Measurements from ENCODE around the gene STK36. TPM values are rescaled to one million over a fixed set of nuclear protein-coding genes. Genes with fewer than 3 reads are reported as not detected.

The STK36 gene
- total RNA-seq, 1 experiment from 2014 or later: 38.7 TPM

DNA sequence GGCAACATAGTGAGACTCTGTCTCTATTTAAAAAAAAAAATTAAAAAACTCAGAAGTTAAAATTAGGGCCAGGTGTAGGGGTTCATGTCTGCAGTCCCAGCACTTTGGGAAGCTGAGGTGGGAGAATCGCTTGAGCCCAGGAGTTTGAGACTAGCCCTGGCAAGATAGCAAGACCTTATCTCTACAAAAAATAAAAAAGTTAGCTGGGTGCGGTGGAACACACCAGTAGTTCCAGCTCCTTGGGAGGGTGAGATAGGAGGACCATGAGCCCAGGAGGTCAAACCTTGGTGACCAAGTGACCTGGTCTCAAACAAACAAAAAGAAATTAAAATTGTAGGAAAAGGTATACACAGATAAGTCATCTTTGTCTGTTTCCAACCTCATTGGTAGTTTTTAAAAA is 50.0 kb downstream of the STK36 start:
- peaks cover 14% of the 10 kb centered on the region; the same call in 1 of the 2 replicates for H3K4me1 ChIP-seq (ENCODE audit: insufficient read depth, low read length)
- H3T11ph ChIP-seq (ENCODE audit: low read length): no peak overlapping the region
- TF ChIP-seq, protein P1, sequence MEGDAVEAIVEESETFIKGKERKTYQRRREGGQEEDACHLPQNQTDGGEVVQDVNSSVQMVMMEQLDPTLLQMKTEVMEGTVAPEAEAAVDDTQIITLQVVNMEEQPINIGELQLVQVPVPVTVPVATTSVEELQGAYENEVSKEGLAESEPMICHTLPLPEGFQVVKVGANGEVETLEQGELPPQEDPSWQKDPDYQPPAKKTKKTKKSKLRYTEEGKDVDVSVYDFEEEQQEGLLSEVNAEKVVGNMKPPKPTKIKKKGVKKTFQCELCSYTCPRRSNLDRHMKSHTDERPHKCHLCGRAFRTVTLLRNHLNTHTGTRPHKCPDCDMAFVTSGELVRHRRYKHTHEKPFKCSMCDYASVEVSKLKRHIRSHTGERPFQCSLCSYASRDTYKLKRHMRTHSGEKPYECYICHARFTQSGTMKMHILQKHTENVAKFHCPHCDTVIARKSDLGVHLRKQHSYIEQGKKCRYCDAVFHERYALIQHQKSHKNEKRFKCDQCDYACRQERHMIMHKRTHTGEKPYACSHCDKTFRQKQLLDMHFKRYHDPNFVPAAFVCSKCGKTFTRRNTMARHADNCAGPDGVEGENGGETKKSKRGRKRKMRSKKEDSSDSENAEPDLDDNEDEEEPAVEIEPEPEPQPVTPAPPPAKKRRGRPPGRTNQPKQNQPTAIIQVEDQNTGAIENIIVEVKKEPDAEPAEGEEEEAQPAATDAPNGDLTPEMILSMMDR (conservative IDR thresholded peaks at IDR 0.05): no peak
- no peak overlapping the region for H4K8ac ChIP-seq (replicated peaks; ENCODE audit: insufficient read length, low read depth, low read length)
- H3K4ac ChIP-seq (ENCODE audit: low read depth, low read length): no peak overlapping the region
- Mint-ChIP-seq H3K9me3 (peaks cover 19 to 20% of the 10 kb centered on the region in 2 experiments), H3K27me3 (ENCODE audit: low read depth) (no peaks in the 10 kb centered on the region), H3K4me3 (no peak overlapping the region), H3K36me3 (ENCODE audit: insufficient read depth in 1 of 3, low read depth in 3 of 3) (peaks cover 26 to 35% (median 29%) of the 10 kb centered on the region in 3 experiments), H3K27ac (no peak overlapping the region), H3K4me1 (peaks cover 31 to 34% of the 10 kb centered on the region in 2 experiments)
- no peak overlapping the region for H2BK12ac ChIP-seq (ENCODE audit: insufficient read length, low read depth, low read length)
- H3K14ac ChIP-seq (ENCODE audit: insufficient read depth, low read length): no peak overlapping the region
- H2AFZ ChIP-seq (ENCODE audit: low read length): no peak overlapping the region
- H4K5ac ChIP-seq (ENCODE audit: insufficient read length, low read depth, low read length): no peak overlapping the region
- peaks cover 13% of the 10 kb centered on the region; the same call in 1 of the 2 replicates for H3K79me2 ChIP-seq (ENCODE audit: insufficient read depth, low read length)
- no CpG with 5 or more reads among the region's 2 CpGs for WGBS (ENCODE audit: extremely low coverage, insufficient read length, low lambda C conversion rate)
- H3K18ac ChIP-seq (ENCODE audit: insufficient read length, low read depth, low read length): no peak overlapping the region
- no peak overlapping the region for H2BK15ac ChIP-seq (ENCODE audit: low read depth, low read length)
- H3K27me3 ChIP-seq (ENCODE audit: insufficient read depth, low read length): no peaks in the 10 kb centered on the region
- no peak overlapping the region for H3K4me2 ChIP-seq (ENCODE audit: insufficient read depth, insufficient read length, low read length)
- no peak overlapping the region for H4K91ac ChIP-seq (ENCODE audit: insufficient read length, low read depth, low read length)
- H2AK5ac ChIP-seq (ENCODE audit: insufficient read length, low read length): no peak overlapping the region
- H3K23me2 ChIP-seq (ENCODE audit: insufficient read length, low read depth, low read length, poor library complexity, severe bottlenecking): no peaks in the 10 kb centered on the region
- H3K27ac ChIP-seq (ENCODE audit: insufficient read length, low read depth, low read length): no peak overlapping the region
- no peak overlapping the region for H3K56ac ChIP-seq (ENCODE audit: insufficient read length, low read depth, low read length)
- no peaks in the 10 kb centered on the region for H4K20me1 ChIP-seq (ENCODE audit: control insufficient read depth, insufficient read depth, insufficient read length)
- H2BK120ac ChIP-seq (ENCODE audit: low read depth, low read length, poor library complexity, severe bottlenecking): no peak overlapping the region
- no peak overlapping the region for H3K23ac ChIP-seq (ENCODE audit: insufficient read length, low read depth, low read length)
- DNase-seq: no peak
- peaks cover 10% of the 10 kb centered on the region for H3K79me1 ChIP-seq (ENCODE audit: insufficient read depth, low read depth, low read length, poor library complexity, severe bottlenecking)
- no peak overlapping the region for H3K9ac ChIP-seq (ENCODE audit: extremely low read depth, insufficient read length, low read length)
- no peak overlapping the region for H2BK5ac ChIP-seq (ENCODE audit: insufficient read length, low read length)
- H3K9me3 ChIP-seq (ENCODE audit: control insufficient read depth, low read depth, low read length): no peaks in the 10 kb centered on the region
- H2BK20ac ChIP-seq (ENCODE audit: low read depth, low read length, poor library complexity, severe bottlenecking): no peak overlapping the region

All from H9 (cell line).